ENCODE results near the gene RXFP2.

RXFP2 gene

DNA sequence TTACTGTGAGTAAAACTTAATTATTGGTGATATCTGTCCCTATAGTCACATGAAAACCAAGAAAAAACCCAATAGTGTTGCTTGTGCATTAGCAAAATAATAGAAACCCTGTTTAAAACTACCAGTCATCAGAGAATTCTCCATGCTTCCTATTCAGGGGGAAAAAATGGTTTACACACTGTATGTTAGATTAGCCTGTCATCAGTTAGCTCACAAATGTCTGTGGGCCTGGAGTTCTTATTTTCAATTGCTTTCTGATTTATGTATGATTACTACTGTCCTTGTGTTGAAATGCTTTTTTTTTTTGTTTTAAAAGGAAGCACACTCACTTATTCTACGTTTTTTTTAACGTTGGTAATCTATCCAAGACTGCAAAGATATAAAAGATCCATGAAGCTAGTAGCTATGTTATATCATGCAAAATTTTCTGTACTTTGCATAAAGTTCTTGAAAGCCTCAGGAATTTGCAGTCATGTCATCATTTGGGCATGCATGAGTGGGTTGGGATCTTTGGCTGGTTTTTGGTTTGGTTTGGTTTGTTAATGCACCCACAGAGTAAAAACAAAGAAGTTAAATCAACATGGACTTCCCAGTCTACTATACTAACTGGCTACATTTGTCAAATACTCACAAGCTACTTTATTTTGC lies 25.9 kb downstream of the RXFP2 start:
- TF ChIP-seq, protein P1, sequence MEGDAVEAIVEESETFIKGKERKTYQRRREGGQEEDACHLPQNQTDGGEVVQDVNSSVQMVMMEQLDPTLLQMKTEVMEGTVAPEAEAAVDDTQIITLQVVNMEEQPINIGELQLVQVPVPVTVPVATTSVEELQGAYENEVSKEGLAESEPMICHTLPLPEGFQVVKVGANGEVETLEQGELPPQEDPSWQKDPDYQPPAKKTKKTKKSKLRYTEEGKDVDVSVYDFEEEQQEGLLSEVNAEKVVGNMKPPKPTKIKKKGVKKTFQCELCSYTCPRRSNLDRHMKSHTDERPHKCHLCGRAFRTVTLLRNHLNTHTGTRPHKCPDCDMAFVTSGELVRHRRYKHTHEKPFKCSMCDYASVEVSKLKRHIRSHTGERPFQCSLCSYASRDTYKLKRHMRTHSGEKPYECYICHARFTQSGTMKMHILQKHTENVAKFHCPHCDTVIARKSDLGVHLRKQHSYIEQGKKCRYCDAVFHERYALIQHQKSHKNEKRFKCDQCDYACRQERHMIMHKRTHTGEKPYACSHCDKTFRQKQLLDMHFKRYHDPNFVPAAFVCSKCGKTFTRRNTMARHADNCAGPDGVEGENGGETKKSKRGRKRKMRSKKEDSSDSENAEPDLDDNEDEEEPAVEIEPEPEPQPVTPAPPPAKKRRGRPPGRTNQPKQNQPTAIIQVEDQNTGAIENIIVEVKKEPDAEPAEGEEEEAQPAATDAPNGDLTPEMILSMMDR (IDR thresholded peaks at IDR 0.05; ENCODE audit: borderline replicate concordance, insufficient read depth, low read depth, low read length): no peak
- no peak overlapping the region for H3K4me3 ChIP-seq (ENCODE audit: low read depth, low read length)

- TF ChIP-seq, protein P1 (IDR thresholded peaks at IDR 0.05; ENCODE audit: borderline replicate concordance, insufficient read depth, low read depth, low read length): no peak
Measured at GRCh38 chr13:31767175-31767900, 28.0 kb downstream of the RXFP2 start.

DNA sequence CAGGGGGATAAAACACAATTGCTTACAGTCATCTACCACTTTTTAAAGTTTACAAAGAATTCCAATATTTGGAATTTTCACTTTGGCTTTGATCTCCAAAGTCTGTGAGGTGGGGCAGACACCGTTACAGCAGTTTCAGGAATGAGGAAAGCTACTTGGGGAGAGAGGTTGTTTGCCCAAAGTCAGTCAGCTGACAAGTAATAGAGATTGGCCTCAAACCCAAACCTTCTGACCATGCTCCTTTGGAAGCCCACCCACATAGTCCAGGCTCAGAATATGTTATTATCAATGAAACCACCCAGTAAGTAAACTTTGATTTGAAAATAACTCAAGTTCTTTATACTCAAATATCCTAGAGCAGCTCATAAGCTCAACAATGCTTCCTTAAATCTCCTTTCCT lies 29.0 kb downstream of the RXFP2 start:
- TF ChIP-seq, protein P1 (IDR thresholded peaks at IDR 0.05; ENCODE audit: borderline replicate concordance, insufficient read depth, low read depth, low read length): no peak

More at GRCh38 chr13:31767175-31767900, 28.0 kb downstream of the RXFP2 start:
- H3K4me3 ChIP-seq (ENCODE audit: low read depth, low read length): no peak overlapping the region

DNA sequence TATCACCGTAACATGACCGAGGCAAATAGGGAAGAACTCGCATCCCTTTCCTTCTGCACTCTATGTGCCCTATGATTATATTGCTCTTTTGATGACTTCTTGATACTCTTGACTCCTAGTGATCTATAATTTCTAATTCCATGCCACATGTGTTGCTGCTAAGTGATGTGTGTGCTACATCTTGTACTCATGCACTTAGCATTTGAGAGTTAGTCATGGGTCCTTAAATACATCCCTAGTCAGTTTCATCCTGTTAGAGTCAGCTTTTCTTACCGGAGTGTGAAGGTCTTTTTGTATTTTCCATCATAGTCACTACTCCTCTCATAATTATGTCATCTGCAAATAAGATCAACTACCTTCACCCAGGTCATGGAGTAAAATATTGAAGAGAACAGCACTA lies 30.2 kb downstream of the RXFP2 start:
- H3K4me3 ChIP-seq (ENCODE audit: low read depth, low read length): no peak overlapping the region
- TF ChIP-seq, protein P1 (IDR thresholded peaks at IDR 0.05; ENCODE audit: borderline replicate concordance, insufficient read depth, low read depth, low read length): no peak

More for the DNA sequence above, 29.0 kb downstream of the RXFP2 start:
- no peak overlapping the region for H3K4me3 ChIP-seq (ENCODE audit: low read depth, low read length)

DNA sequence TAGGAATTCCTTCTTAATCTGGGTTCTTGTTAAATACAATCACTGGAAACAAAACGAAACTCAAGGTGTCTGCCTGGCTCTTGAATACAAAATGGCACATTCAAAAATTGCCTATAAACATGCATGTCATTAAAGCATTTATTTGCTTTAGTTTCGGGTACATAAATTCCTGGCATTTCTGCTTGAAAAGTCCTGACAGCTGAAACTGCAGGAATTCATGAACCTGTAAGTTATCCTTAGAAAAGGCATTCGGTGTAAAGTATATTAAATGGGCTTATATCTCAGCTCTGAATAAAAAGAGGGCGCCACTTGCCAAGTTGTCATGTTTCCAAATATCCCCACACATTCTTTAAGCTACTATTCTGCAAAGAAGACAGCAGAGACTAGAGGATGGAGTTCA lies 32.9 kb downstream of the RXFP2 start:
- TF ChIP-seq, protein P1 (IDR thresholded peaks at IDR 0.05; ENCODE audit: borderline replicate concordance, insufficient read depth, low read depth, low read length): no peak
- H3K4me3 ChIP-seq (ENCODE audit: low read depth, low read length): no peak overlapping the region

GRCh38 chr13:31773538-31773937 lies 34.2 kb downstream of the RXFP2 start:
- TF ChIP-seq, protein P1 (IDR thresholded peaks at IDR 0.05; ENCODE audit: borderline replicate concordance, insufficient read depth, low read depth, low read length): no peak
- no peak overlapping the region for H3K4me3 ChIP-seq (ENCODE audit: low read depth, low read length)
